LNCAP (cell line): ENCODE measurements around the gene DOCK4.

Experiments used
- TF ChIP-seq, protein P1 (sequence below): fragments of 450-650 bp; IDR thresholded peaks from 2 replicates; pipeline ENCODE4 v1.5.1; 2017; ENCODE audit warnings: mild to moderate bottlenecking

The DOCK4 gene

DNA sequence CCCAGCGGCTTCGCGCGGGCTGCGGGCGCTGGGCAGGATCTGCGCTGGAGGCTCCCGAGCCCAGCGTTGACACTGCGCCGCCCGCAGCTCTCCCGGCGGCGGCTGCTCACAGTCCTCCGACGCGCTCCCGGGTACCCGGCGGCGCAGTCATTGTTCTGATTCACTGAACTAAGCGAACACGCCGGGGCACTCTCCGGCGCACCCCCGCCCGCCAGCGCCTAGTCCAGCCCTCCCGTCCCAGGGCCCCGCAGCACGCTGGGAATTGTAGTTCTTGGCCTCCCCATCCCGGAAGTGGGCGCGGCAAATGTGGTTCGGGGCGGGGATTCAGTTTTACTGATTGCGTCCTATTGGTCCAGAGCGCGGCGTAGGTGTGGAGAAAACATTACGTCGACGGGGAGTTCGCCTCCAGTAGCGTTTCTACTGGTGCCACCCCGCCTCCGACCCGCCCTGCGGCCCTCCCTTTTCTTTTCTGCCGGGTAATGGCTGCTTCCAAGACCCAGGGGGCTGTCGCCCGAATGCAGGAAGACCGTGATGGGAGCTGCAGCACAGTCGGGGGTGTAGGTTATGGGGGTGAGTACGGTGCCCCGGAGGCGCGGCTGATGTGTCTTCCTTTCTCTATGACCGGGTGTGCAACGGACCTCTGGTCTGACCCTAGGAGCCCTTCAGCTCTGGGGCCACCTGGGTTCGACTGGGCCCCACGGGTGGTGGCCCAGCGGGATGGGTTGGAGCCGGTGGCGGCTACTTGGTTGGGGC lies at the start of gene DOCK4, which contains the start of gene ZNF277:
Gene DOCK4, minus strand, starts transcription at position 162 of the 753 bp plus-strand sequence. CDS start 261 bp downstream, outside the sequence.
Gene ZNF277, plus strand, starts transcription at position 458 of the 753 bp plus-strand sequence. Its CDS starts 22 bp downstream, at position 480.
- TF ChIP-seq, protein P1, sequence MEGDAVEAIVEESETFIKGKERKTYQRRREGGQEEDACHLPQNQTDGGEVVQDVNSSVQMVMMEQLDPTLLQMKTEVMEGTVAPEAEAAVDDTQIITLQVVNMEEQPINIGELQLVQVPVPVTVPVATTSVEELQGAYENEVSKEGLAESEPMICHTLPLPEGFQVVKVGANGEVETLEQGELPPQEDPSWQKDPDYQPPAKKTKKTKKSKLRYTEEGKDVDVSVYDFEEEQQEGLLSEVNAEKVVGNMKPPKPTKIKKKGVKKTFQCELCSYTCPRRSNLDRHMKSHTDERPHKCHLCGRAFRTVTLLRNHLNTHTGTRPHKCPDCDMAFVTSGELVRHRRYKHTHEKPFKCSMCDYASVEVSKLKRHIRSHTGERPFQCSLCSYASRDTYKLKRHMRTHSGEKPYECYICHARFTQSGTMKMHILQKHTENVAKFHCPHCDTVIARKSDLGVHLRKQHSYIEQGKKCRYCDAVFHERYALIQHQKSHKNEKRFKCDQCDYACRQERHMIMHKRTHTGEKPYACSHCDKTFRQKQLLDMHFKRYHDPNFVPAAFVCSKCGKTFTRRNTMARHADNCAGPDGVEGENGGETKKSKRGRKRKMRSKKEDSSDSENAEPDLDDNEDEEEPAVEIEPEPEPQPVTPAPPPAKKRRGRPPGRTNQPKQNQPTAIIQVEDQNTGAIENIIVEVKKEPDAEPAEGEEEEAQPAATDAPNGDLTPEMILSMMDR: no peak

GRCh38 chr7:112255388-112255720 lies 49.2 kb upstream of the DOCK4 start:
- TF ChIP-seq, protein P1: no peak

GRCh38 chr7:112254709-112255387 lies 48.6 kb upstream of the DOCK4 start:
- TF ChIP-seq, protein P1: no peak

GRCh38 chr7:112254156-112254555 lies 48.0 kb upstream of the DOCK4 start:
- TF ChIP-seq, protein P1: no peak

DNA sequence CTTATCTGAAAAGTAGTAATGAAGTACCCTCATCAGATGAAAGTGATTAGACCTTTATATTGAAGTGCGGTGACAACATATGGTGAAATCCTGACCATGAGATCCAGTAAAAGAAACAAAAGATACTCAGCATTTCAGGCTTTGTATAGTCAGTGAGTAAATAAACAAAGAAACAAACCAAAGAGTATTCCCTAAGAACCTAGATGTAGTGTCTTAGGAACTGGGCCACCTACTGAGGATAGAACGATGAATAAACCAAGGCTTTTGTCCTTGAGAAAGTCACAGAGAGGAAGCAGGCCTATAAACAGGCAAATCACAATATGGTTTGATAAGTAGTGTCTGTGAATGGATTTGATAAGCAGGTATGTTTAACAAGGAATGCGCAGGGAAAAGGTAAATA lies 46.5 kb upstream of the DOCK4 start:
- TF ChIP-seq, protein P1: no peak

GRCh38 chr7:112252141-112252540 lies 45.9 kb upstream of the DOCK4 start:
- TF ChIP-seq, protein P1: no peak

- TF ChIP-seq, protein P1: no peak
Observed at GRCh38 chr7:112248598-112248997, 42.4 kb upstream of the DOCK4 start.
